Parathyroid adenoma (tissue), 2 donors: Measurements from ENCODE around the gene ZNF607.

ENCODE experiments used
- H2AFZ ChIP-seq: fragments of 300-600 bp; sonication (generic); one replicate; pipeline ENCODE4 v1.7.0; 2017; ENCODE audit warnings: antibody characterized with exemption, mild to moderate bottlenecking
- H3K27ac ChIP-seq: fragments of 300-600 bp; sonication (generic); one replicate; pipeline ENCODE4 v1.7.0; 2017
- H3K27me3 ChIP-seq: fragments of 300-600 bp; sonication (generic); one replicate; pipeline ENCODE4 v1.7.0; 2017; ENCODE audit warnings: low read length; ENCODE audit not compliant: control insufficient read depth, insufficient read depth
- H3K36me3 ChIP-seq: fragments of 300-600 bp; sonication (generic); one replicate; pipeline ENCODE4 v1.7.0; 2017; ENCODE audit warnings: low read length; ENCODE audit not compliant: control insufficient read depth, insufficient read depth
- H3K4me1 ChIP-seq: fragments of 300-600 bp; sonication (generic); one replicate; pipeline ENCODE4 v1.7.0; 2017; ENCODE audit warnings: control low read depth
- H3K4me2 ChIP-seq: fragments of 300-600 bp; sonication (generic); one replicate; pipeline ENCODE4 v1.7.0; 2017; ENCODE audit warnings: low read length
- H3K4me3 ChIP-seq: fragments of 300-600 bp; sonication (generic); one replicate; pipeline ENCODE4 v1.7.0; 2017; ENCODE audit warnings: low read depth, low read length
- H3K79me2 ChIP-seq: fragments of 300-600 bp; sonication (generic); one replicate; pipeline ENCODE4 v1.7.0; 2017; ENCODE audit warnings: control low read depth
- H3K9ac ChIP-seq: fragments of 300-600 bp; sonication (generic); one replicate; pipeline ENCODE4 v1.7.0; 2017; ENCODE audit warnings: mild to moderate bottlenecking
- H3K9me3 ChIP-seq: fragments of 300-600 bp; sonication (generic); one replicate; pipeline ENCODE4 v1.7.0; 2017; ENCODE audit warnings: low read length; ENCODE audit not compliant: control insufficient read depth
- CTCF ChIP-seq: fragments of 300-600 bp; sonication (generic); IDR thresholded peaks from one replicate; pipeline ENCODE4 v1.7.0; 2017; ENCODE audit warnings: antibody characterized with exemption, mild to moderate bottlenecking
- donor health status: primary hyperparathyroidism.

The ZNF607 gene

DNA sequence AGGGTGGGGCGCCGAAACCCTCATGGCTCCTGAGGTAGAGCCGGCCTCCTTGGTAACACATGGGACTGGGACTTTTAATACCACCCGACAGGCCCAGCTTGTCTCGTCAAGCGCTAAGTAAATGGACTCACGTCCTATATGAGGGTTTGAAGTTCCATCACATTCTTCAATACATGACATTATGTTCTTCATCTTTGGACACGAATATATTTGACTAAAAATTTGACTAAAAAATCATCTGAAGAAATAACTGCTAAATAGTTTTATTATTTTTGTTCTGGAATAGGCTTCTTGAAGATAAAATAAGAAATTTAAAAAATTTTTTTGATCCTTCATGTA is 335 bp upstream of the ZNF607 start:
- H3K9me3 ChIP-seq: no peaks in the 10 kb centered on the region
- H3K4me3 ChIP-seq: peak overlapping the region; percentile 99
- no peaks in the 10 kb centered on the region for H3K79me2 ChIP-seq
- no peak for TF ChIP-seq CTCF
- H2AFZ ChIP-seq: peak overlapping the region; percentile 82
- peak overlapping the region; percentile 92 for H3K4me2 ChIP-seq
- H3K36me3 ChIP-seq: no peaks in the 10 kb centered on the region
- H3K27me3 ChIP-seq: no peaks in the 10 kb centered on the region
- no peaks in the 10 kb centered on the region for H3K4me1 ChIP-seq
- no peak overlapping the region for H3K9ac ChIP-seq
- H3K27ac ChIP-seq: no peak overlapping the region

- Histone ChIP-seq H3K4me2 (peak overlapping the region; percentile 92), H3K4me1 (no peaks in the 10 kb centered on the region), H2AFZ (no peak overlapping the region), H3K36me3 (no peaks in the 10 kb centered on the region), H3K27me3 (no peaks in the 10 kb centered on the region), H3K9me3 (no peaks in the 10 kb centered on the region), H3K4me3 (peak overlapping the region; percentile 99), H3K79me2 (no peaks in the 10 kb centered on the region), H3K9ac (no peak overlapping the region), H3K27ac (no peak overlapping the region)
- no peak for TF ChIP-seq CTCF
Measured at GRCh38 chr19:37718304-37718703, 1.3 kb downstream of the ZNF607 start.

DNA sequence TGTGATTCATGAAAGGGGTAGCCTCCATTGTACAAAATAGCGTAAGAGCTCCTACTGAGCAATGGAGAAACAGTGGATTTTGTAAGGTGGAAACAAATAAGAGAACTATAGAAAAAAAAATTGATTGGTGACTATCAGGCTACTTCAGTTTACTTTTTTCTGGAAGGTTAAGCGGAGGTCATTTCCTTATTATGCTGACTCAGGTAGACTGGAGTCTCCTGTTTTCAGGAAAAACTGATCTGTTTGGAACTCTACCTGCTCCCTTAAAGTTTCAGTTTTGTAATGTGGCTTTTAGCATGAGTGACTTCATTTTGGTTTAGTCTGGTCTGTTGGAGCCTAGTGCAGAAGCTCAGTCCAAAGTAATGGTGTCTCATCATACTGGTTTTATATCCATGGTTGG is 3.4 kb downstream of the ZNF607 start:
- Histone ChIP-seq H3K9me3 (no peaks in the 10 kb centered on the region), H3K4me1 (no peaks in the 10 kb centered on the region), H3K4me3 (no peak overlapping the region), H3K27me3 (no peaks in the 10 kb centered on the region), H2AFZ (no peak overlapping the region), H3K79me2 (no peaks in the 10 kb centered on the region), H3K9ac (no peak overlapping the region), H3K27ac (no peak overlapping the region), H3K4me2 (no peak overlapping the region), H3K36me3 (no peaks in the 10 kb centered on the region)
- TF ChIP-seq CTCF: no peak

GRCh38 chr19:37706052-37706605 is 13.4 kb downstream of the ZNF607 start:
- no peak overlapping the region for H3K4me3 ChIP-seq
- H3K27ac ChIP-seq: no peak overlapping the region
- H3K4me1 ChIP-seq: no peaks in the 10 kb centered on the region
- H3K9me3 ChIP-seq: no peaks in the 10 kb centered on the region
- no peaks in the 10 kb centered on the region for H3K79me2 ChIP-seq
- no peak overlapping the region for H2AFZ ChIP-seq
- H3K27me3 ChIP-seq: no peaks in the 10 kb centered on the region
- H3K4me2 ChIP-seq: no peak overlapping the region
- no peaks in the 10 kb centered on the region for H3K36me3 ChIP-seq
- no peak overlapping the region for H3K9ac ChIP-seq
- TF ChIP-seq CTCF: no peak

DNA sequence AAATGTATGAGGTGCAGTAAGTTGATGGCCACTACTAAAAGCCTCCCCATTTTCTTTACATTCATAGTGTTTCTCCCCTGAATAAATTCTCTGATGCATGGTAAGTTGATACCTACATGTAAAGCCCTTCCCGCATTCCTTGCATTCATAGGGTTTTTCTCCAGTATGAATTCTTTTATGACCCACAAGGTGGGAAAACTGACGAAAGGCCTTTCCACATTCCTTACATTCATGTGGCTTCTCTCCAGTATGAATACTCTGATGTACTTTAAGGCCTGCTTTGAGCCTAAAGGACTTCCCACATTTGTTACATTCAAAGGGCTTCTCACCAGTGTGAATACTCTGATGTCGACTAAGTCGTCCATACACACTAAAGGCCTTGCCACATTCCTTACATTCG is 20.5 kb downstream of the ZNF607 start:
- no peak for TF ChIP-seq CTCF
- Histone ChIP-seq H3K27ac (no peak overlapping the region), H3K36me3 (no peaks in the 10 kb centered on the region)

More for the DNA sequence above, 20.5 kb downstream of the ZNF607 start:
- no peaks in the 10 kb centered on the region for H3K79me2 ChIP-seq
- H3K9me3 ChIP-seq: no peaks in the 10 kb centered on the region
- no peak overlapping the region for H2AFZ ChIP-seq
- no peak overlapping the region for H3K4me2 ChIP-seq
- H3K4me1 ChIP-seq: no peaks in the 10 kb centered on the region
- H3K27me3 ChIP-seq: no peaks in the 10 kb centered on the region
- H3K9ac ChIP-seq: no peak overlapping the region
- no peak overlapping the region for H3K4me3 ChIP-seq
